Astrocyte (in vitro differentiated cells and primary cell): ENCODE results near the gene CALHM1. TPM values are rescaled to one million over a fixed set of nuclear protein-coding genes. Genes with fewer than 3 reads are reported as not detected.
A peak's percentile ranks its signal among the peaks of the same experiment; 100 is the strongest.

Source experiments
- DNase-seq: peaks from one replicate; pipeline ENCODE4 v3.0.0-alpha.2; 2010; ENCODE audit warnings: low read depth
- FAIRE-seq: peaks from 2 replicates; lab custom pipeline; 2011; peaks lifted over from hg19 to GRCh38; lab: Jason Lieb, UNC
- H2AFZ ChIP-seq: 2 replicates; pipeline ENCODE4 v1.6.0; 2012; ENCODE audit warnings: low read depth, low read length, inconsistent platforms
- H3K27ac ChIP-seq: 2 replicates; pipeline ENCODE4 v1.5.1; 2011; ENCODE audit warnings: low read depth, low read length, inconsistent platforms
- H3K27me3 ChIP-seq: 2 replicates; pipeline ENCODE4 v1.6.0; 2011; ENCODE audit warnings: low read length, inconsistent platforms; ENCODE audit not compliant: insufficient read depth
- H3K36me3 ChIP-seq: 2 replicates; pipeline ENCODE4 v1.5.1; 2011; ENCODE audit warnings: low read length, inconsistent platforms; ENCODE audit not compliant: insufficient read depth
- H3K4me1 ChIP-seq: 2 replicates; pipeline ENCODE4 v1.5.1; 2011; ENCODE audit warnings: low read length, inconsistent platforms; ENCODE audit not compliant: insufficient read depth
- H3K4me2 ChIP-seq: 2 replicates; pipeline ENCODE4 v1.6.0; 2012; ENCODE audit warnings: low read length, inconsistent platforms
- H3K4me3 ChIP-seq: 2 replicates; pipeline ENCODE4 v1.5.1; 2011; ENCODE audit warnings: low read depth, mild to moderate bottlenecking, low read length, inconsistent platforms; ENCODE audit not compliant: insufficient read depth
- H3K79me2 ChIP-seq: 2 replicates; pipeline ENCODE4 v1.6.0; 2012; ENCODE audit warnings: mild to moderate bottlenecking, low read length, inconsistent platforms; ENCODE audit not compliant: insufficient read depth
- H3K9ac ChIP-seq: 2 replicates; pipeline ENCODE4 v1.6.0; 2012; ENCODE audit warnings: mild to moderate bottlenecking, low read length, inconsistent platforms
- H3K9me3 ChIP-seq: 2 replicates; pipeline ENCODE4 v1.5.1; 2012; ENCODE audit warnings: low read depth, mild to moderate bottlenecking, low read length, inconsistent platforms; ENCODE audit not compliant: insufficient read depth
- H4K20me1 ChIP-seq: 2 replicates; pipeline ENCODE4 v1.6.0; 2012; ENCODE audit warnings: low read length, inconsistent platforms; ENCODE audit not compliant: insufficient read depth
- H3K27ac Mint-ChIP-seq: one replicate; pipeline ENCODE4 v1.8.0; 2021; ENCODE audit warnings: mild to moderate bottlenecking, mixed read lengths; ENCODE audit not compliant: unreplicated experiment
- H3K27me3 Mint-ChIP-seq: one replicate; pipeline ENCODE4 v1.8.0; 2021; ENCODE audit warnings: low read depth, mixed read lengths; ENCODE audit not compliant: unreplicated experiment
- H3K36me3 Mint-ChIP-seq: one replicate; pipeline ENCODE4 v1.8.0; 2021; ENCODE audit warnings: low read depth, mixed read lengths; ENCODE audit not compliant: unreplicated experiment
- H3K4me1 Mint-ChIP-seq: one replicate; pipeline ENCODE4 v1.8.0; 2021; ENCODE audit warnings: low read depth, mixed read lengths; ENCODE audit not compliant: unreplicated experiment
- H3K4me3 Mint-ChIP-seq: one replicate; pipeline ENCODE4 v1.8.0; 2021; ENCODE audit warnings: mild to moderate bottlenecking, moderate library complexity, mixed read lengths; ENCODE audit not compliant: unreplicated experiment
- H3K9me3 Mint-ChIP-seq: one replicate; pipeline ENCODE4 v1.8.0; 2021; ENCODE audit warnings: mild to moderate bottlenecking, mixed read lengths; ENCODE audit not compliant: unreplicated experiment
- EZH2 ChIP-seq: IDR thresholded peaks from 2 replicates; pipeline ENCODE4 v1.6.1; 2012; ENCODE audit warnings: mild to moderate bottlenecking, low read length, inconsistent platforms; ENCODE audit not compliant: insufficient read depth
- total RNA-seq: library from RNA; stranded (reverse); gene quantifications from 2 replicates; pipeline ENCODE4 v1.2.1, GENCODE V29; 2021
- TF ChIP-seq, protein P1 (sequence below): IDR thresholded peaks from 2 replicates; pipeline ENCODE4 v1.5.1; 2011; ENCODE audit warnings: low read depth, mild to moderate bottlenecking, inconsistent platforms, low read length, moderate library complexity; ENCODE audit not compliant: insufficient read depth

CALHM1 gene
- total RNA-seq, 1 donor from 2014 or later, result not detected

DNA sequence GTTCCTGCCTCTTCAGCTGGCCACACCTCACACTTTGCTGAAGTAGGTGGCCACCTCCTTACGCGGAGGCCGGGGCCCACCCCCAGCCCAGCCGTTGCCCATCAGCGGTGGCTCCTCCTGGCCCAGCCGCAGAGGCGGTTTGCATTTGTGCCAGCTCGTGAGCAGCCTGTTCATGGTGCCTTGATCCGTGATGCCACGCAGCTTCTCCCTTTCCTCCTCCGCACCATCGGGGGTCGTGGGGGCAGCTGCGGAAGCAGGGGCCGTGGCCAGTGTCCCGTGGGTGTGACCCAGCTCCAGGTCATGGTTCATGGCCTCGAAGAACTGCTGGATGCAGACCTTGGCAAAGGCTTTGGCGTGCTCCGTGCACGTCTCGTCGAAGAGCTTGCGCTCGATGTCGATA is 3.5 kb downstream of the CALHM1 start:
- H3K27ac ChIP-seq, result no peak overlapping the region
- Mint-ChIP-seq H3K27me3 (peaks cover 7% of the 10 kb centered on the region), H3K36me3 (peaks cover 13% of the 10 kb centered on the region), H3K27ac (no peak overlapping the region), H3K9me3 (peaks cover 2% of the 10 kb centered on the region), H3K4me3 (no peak overlapping the region), H3K4me1 (peaks cover 8% of the 10 kb centered on the region)
- H2AFZ ChIP-seq, result no peak overlapping the region
- H3K27me3 ChIP-seq, result peaks cover 3% of the 10 kb centered on the region
- no peak overlapping the region for H3K9ac ChIP-seq
- FAIRE-seq, result no peak
- no peak overlapping the region for H3K4me3 ChIP-seq
- peaks cover 6% of the 10 kb centered on the region for H4K20me1 ChIP-seq
- no peak for DNase-seq
- H3K4me2 ChIP-seq, result no peak overlapping the region
- no peaks in the 10 kb centered on the region for H3K9me3 ChIP-seq
- no peaks in the 10 kb centered on the region for H3K79me2 ChIP-seq
- TF ChIP-seq EZH2, result no peak
- TF ChIP-seq, protein P1, sequence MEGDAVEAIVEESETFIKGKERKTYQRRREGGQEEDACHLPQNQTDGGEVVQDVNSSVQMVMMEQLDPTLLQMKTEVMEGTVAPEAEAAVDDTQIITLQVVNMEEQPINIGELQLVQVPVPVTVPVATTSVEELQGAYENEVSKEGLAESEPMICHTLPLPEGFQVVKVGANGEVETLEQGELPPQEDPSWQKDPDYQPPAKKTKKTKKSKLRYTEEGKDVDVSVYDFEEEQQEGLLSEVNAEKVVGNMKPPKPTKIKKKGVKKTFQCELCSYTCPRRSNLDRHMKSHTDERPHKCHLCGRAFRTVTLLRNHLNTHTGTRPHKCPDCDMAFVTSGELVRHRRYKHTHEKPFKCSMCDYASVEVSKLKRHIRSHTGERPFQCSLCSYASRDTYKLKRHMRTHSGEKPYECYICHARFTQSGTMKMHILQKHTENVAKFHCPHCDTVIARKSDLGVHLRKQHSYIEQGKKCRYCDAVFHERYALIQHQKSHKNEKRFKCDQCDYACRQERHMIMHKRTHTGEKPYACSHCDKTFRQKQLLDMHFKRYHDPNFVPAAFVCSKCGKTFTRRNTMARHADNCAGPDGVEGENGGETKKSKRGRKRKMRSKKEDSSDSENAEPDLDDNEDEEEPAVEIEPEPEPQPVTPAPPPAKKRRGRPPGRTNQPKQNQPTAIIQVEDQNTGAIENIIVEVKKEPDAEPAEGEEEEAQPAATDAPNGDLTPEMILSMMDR, result no peak
- no peaks in the 10 kb centered on the region for H3K36me3 ChIP-seq
- H3K4me1 ChIP-seq, result peaks cover 18% of the 10 kb centered on the region

DNA sequence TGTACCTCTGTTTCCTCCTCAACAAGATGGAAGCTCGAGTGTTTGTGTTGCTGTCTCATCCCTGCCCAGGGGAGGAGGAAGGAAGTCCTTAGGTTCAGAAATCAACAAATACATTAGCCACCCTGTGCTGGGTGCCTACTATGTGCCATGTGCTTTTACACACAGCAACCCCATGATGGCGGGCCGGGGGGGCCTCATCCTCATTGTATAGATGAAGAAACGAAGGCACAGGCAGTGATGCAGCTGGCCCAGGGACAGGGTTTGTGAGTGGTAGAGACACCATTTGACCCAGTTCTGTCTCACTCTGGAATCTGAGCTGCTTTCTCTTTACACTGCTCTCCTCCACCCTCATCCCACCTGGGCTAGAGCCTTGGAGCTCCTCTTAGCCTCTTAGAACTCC is 4.7 kb downstream of the CALHM1 start:
- Histone ChIP-seq H4K20me1 (peaks cover 18% of the 10 kb centered on the region), H3K4me2 (no peak overlapping the region), H3K4me1 (peaks cover 21% of the 10 kb centered on the region), H3K79me2 (no peaks in the 10 kb centered on the region), H3K4me3 (no peak overlapping the region), H3K36me3 (no peaks in the 10 kb centered on the region), H3K27ac (no peak overlapping the region), H2AFZ (no peak overlapping the region), H3K9ac (no peak overlapping the region), H3K9me3 (no peaks in the 10 kb centered on the region), H3K27me3 (peaks cover under 1% of the 10 kb centered on the region)
- H3K4me3 Mint-ChIP-seq, result no peak overlapping the region
- TF ChIP-seq, protein P1, result no peak
- no peak for TF ChIP-seq EZH2
- peaks cover 9% of the 10 kb centered on the region for H3K4me1 Mint-ChIP-seq
- no peak for DNase-seq
- peaks cover 2% of the 10 kb centered on the region for H3K9me3 Mint-ChIP-seq
- FAIRE-seq, result no peak
- H3K27me3 Mint-ChIP-seq, result peaks cover 4% of the 10 kb centered on the region
- H3K36me3 Mint-ChIP-seq, result peaks cover 18% of the 10 kb centered on the region
- H3K27ac Mint-ChIP-seq, result no peak overlapping the region

DNA sequence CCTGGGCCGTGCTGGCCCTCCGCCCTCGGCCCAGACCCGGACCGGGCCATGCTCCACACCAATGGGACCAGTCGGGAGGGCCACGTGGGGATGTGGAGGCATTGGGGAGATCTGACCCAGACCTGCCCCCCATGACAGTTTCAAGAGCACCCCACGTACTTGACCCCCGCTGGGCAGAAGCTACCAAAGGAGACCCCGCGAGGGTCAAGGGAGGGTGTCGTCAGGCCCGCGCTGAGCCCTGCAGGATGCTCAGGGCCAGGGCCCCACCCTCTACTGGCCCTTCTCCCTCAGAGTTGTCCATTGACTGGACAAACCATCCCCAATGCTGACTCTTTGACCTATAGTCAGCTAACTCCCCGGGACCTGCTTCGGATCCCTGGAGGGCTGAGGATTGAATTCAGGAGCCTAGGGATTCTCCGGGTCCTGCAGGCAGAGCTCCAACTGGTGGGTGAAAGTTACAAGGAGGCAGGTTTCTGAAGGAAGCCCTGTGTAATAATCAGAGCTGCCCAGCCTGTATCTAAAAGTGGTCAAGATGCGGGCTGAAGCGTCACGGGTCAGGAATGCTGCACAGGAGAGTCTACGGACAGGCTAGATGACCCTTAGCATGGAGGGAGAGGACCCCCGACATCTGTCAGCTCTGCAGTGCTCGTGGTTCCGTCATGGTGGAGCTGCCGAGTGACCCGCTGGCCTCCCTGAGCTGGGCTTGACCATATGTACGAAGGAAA is 6.0 kb downstream of the CALHM1 start:
- H3K4me1 ChIP-seq, result peaks cover 27% of the 10 kb centered on the region
- H3K4me1 Mint-ChIP-seq, result peaks cover 14% of the 10 kb centered on the region
- FAIRE-seq (no peak), DNase-seq (no peak)
- peak overlapping the region; percentile 54 for H3K9ac ChIP-seq
- H3K4me2 ChIP-seq, result peak overlapping the region; percentile 85
- peaks cover 22% of the 10 kb centered on the region for H3K36me3 Mint-ChIP-seq
- peaks cover 4% of the 10 kb centered on the region for H3K27me3 Mint-ChIP-seq
- no peak overlapping the region for H3K4me3 Mint-ChIP-seq
- H3K79me2 ChIP-seq, result no peaks in the 10 kb centered on the region
- H4K20me1 ChIP-seq, result peaks cover 24% of the 10 kb centered on the region
- H3K9me3 ChIP-seq, result no peaks in the 10 kb centered on the region
- peaks cover 2% of the 10 kb centered on the region for H3K9me3 Mint-ChIP-seq
- H3K27ac Mint-ChIP-seq, result no peak overlapping the region
- peak overlapping the region; percentile 44 for H3K4me3 ChIP-seq
- no peaks in the 10 kb centered on the region for H3K27me3 ChIP-seq
- peak overlapping the region; percentile 71 for H2AFZ ChIP-seq
- no peak for TF ChIP-seq EZH2
- TF ChIP-seq, protein P1, result no peak
- no peaks in the 10 kb centered on the region for H3K36me3 ChIP-seq
- H3K27ac ChIP-seq, result no peak overlapping the region
